Measurements from ENCODE around the gene RPS28. TPM values are rescaled to one million over a fixed set of nuclear protein-coding genes. Genes with fewer than 3 reads are reported as not detected.
"Not testable (repeated sequence)": the region's sequence is repeated elsewhere in the genome, so short reads cannot be mapped to it uniquely, and the experiment has no call there.

The RPS28 gene
- total RNA-seq, 1 experiment from 2014 or later: 255 TPM

DNA sequence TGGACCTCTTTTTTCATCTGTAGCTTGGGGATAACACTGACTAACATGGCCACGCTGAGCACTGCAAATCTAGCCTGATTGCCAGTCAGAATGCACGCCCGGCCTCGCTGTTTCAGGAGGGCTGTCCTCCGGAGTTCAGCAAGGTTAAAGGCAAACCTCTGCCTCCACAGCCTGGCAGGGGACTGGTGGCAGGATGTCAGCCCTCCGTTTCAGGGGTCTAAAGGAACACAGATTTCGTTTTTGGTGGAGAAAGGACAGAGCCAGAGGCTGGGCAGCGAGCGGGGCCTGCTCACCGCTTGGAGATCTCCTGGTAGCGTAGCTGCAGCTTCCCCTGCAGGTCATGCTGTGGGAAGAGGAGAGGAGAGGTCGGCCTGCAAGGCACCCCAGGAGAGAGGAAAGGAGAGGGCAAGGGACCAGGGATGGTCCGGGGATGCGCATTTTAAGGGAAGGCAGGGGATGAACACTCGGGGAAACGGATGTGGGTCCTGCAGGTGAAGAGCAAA lies 681 bp upstream of the RPS28 start:
- DNase-seq (ENCODE audit: low read depth): peak; percentile 49

DNA sequence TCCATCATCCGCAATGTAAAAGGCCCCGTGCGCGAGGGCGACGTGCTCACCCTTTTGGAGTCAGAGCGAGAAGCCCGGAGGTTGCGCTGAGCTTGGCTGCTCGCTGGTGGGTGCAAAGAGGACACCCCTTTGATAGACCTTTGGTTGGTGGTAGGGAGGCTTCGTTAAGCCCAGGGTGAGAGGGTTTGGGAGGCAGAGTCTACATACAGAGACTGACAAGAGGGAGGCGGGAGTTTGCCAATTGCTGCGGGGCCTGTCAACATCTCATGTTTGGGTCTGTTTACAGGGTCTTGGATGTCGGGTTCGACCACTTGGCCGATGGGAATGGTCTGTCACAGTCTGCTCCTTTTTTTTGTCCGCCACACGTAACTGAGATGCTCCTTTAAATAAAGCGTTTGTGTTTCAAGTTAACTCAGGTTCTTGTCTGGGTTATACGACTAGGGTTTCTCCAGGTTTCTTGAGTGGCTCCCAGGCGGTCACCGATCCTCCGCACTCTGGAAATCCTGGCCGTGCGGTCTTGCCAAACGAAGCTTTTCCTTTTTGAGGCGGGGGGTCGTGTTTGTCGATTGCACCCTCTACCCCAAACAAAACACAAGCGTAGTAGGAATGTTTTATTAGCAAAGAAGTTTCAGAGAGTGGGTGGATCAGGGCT lies 816 bp downstream of the RPS28 start:
- DNase-seq (ENCODE audit: low read depth): no peak

DNA sequence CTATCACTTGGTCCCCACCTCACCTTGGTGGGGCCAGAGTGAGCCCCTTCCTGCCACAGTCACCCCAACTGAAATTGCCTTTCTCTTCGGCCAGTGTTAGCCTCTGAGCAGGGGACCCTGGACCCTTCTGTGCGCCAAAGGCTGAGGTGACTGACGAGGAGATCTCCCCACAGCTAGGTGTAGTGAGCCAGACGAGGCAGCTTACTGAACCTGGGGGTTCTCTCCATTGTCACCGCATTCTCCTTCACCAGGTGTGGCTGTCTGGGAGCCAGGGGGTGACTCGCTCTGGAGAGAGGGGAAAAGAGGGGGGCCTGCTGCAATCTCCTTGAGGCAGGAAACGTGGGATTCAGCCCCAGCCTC lies 1.3 kb downstream of the RPS28 start:
- DNase-seq (ENCODE audit: low read depth): no peak

DNA sequence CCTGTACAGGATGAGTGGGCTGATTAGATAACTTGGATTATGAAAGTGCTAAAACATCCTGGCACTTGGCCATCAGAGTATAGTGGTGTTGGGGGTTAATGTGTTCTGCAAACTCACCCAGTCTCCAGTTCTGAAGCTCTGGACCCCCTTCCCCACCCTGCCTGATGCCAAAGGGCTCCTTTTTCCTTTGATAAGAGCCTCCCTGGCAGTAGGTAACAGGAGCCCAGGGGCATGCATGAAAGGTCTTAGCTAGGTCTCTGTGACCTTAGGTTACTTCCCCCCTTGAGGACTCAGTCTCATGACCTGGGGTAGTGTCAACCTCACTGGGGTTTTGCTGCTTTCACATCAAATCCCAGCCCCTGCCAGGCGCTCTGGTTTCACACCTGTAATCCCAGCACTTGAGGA lies 2.5 kb downstream of the RPS28 start:
- DNase-seq (ENCODE audit: low read depth): no peak

DNA sequence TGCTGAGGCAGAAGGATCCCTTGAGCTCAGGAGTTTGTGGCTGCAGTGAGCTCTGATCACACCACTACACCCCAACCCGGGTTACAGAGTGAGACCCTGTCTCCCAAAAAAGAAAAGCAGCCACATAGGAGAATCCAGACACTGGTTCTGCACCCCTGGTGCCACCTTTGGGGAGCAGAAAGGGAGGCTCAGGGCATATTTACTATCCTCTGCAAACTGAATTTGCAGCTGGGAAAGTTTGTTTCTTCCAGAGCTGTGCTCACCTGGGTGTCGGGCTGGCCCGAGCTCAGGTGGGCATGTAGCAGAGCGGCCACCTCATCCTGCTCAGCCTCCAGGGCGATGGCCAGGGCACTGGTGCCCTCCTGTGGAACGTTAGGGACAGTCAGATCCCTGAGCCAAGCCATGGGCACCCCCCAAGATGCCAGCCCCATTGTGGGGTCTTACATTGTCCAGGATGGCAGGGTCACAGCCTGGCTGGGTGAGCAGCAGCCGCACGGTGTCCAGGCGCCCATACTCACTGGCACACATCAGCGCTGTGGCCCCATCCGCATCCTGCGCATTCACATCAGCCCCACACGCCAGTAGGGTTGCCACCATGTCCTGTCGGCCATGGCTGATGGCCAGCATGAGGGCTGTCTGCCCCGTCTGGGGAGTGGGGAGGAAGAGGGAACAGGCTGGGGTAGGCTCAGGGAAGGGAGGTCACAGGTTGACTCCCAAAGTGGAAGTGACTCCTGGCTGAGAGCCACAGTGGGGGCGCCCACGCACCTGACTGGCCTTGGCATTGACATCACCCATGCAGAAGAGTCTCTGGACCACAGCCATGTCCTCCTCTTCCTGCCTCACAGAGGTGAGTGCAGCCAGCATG lies 3.1 kb downstream of the RPS28 start:
- DNase-seq (ENCODE audit: low read depth): no peak

DNA sequence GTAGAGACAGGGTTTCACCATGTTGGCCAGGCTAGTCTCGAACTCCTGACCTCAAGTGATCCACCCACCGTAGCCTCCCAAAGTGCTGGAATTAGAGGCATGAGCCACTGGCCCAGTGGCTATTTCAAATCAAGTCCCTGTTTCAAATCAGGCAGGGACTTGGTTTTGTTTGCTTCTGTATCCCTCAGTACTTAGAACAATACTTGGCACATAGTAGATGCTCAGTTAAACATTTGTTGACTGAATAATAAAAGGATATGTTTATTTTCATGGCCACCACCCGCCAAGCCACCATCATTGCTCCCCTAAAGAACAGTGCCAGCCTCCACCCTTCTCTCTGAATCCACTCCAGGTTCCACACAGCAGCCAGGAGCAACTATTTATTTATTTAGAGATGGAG lies 4.2 kb downstream of the RPS28 start:
- no peak for DNase-seq (ENCODE audit: low read depth)

DNA sequence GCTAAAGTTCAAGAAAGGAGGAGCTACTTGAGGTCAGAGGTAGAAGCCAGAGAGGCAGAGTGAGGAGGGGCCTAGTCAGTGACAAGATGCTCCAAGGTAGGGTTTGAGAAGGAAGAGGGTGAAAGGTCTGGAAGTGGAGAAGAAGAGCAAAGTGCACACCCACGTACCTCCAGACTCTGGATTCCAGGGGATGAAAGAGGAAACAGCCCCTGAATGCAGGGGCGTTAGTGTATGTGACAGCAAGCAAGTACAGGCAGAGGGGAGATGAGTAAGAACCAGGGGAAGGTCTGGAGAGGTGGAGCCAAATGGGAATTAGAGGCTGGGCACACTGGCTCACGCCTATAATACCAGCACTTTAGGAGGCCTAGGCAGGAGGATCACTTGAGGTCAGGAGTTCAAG lies 8.7 kb downstream of the RPS28 start:
- no peak for DNase-seq (ENCODE audit: low read depth)

DNA sequence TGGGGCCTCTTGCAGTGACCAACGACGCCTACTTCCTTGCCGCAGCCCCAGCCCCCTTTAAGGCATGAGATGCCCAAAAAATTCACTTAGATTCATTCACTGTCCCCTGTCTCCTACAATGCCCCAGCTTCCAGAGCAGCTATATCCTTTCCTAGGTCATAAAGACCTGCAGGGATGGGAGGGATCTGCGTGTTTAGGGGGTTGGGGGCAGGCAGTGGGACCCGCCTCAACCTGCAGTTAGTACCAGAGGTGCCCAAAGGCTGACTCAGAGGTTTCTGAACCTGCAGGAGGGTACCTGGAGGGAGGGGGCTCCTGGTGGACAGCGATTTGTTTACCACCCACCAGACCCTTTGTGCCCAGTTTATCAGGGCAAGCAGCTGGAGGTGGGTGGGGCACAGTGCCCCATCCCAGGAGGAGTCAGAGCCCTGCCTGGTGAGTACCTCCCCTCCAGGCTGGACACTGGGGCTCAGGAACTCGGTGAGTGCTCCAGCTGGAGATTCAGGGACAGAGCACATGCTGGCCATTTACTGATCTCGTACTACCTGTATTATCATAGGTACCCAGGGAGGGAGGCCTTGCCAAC lies 10.1 kb downstream of the RPS28 start:
- DNase-seq (ENCODE audit: low read depth): no peak

DNA sequence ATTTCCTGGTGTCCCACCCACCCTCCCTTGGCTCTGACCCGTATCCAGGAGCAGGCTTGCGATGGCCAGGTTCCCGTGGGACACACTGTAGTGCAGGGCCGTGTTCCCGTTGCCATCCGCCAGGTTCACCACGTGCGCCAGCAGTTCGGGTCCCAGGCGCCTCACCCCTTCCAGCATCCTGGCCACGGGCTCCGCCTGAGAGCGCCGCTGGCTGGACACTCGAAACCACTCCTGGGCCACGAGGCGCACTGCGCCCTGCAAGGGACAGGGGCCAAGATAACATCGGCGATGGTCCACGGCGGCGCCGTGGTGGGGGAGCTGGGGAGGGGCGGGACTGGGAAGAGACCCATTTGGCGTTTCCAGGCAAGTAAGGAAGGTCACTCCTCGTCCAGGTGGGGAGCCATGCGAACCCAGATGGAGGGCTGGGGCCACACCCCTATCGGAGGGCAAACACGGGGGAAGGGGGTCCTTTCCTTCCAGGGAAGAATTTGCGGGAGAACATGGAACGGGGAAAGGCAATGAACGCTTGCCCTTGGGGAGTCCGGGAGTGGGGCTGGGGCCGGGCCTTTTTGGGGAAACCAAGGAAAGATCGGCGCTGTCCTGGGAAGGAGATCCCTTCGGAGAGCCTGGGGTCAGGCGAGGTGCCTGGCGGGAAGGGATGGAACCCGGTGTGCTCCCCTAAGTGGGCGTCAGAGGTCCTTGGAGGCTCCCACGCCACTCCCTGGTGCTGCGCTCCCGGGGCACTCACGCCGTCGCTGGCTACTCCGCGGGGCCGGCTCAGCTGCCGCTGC lies 11.9 kb downstream of the RPS28 start:
- no peak for DNase-seq (ENCODE audit: low read depth)

DNA sequence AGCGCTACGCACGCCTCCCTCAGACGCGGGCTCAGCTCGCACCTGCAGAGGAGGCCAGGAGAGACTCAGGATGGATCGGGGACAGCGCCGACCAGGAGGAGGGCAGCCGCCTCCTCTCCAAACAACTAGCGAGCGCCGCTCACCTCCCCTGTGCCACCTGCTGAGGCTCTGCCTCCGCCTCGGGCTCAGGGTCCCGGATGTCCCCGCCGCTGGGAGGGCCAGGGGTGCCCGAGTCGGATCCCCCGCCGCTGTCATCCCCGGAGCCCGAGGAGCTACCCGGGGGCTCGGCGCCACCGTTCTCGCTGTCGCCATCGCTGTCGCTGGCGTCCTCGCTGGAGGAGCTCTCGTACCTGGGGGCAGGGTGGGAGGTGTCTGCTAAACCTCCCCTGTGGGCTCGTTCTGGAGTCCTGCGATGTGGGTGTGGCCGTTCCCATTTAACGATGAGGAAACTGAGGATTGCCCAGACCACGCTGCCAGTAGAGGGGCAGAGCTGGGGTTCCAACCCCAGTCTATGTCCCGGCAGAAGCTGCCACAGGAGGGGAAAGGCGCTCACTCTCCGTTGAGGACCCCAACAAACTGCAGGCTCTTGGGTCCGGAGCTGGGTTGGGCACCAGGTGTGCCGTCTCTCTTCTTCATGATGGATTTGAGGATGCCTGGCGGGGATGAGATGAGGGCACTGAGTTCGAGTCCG lies 12.6 kb downstream of the RPS28 start:
- DNase-seq (ENCODE audit: low read depth): no peak

DNA sequence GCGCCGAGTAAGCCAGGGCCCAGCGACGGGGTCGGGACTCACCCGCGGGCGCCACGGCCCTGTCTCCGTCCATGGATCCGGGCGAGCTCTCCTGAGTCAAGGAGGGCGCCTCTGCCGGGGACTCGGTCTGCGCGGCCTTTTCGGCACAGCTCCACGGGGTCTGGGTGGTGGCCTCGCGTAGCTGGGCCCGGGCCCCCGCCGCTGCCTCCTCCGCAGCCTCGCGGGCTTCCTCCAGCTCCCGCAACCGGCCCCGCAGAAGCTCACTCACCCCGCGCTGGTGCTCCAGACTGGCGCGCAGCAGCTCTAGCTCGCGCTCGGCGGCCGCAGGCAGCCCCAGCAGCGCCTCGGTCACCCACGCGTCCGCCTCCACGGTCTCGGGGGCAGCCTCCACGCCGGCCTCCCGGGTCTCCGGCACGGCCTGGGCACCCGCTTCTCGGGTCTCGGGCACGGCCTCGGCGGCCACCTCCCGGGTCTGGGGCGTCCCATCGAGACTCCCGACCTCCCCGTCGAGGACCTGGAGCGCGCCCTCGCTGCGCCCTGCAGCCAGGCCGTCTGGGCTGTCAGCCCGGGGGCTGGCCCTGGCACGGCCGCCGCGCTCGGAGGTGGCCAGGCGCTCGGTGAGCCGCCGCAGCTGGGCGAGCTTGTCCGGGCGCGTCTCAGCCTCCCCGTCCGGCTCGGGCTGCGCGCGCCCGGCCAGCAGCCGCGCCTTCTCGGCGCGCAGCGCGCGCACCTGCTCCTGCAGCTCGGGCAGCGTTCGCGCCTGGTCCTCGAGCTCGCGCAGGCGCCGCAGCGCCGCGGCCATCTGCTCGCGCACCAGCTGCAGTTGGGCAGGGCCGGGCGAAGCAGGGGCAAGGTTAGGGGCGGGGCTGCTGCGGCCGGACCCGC lies 13.4 kb downstream of the RPS28 start:
- DNase-seq (ENCODE audit: low read depth): peak; percentile 49

DNA sequence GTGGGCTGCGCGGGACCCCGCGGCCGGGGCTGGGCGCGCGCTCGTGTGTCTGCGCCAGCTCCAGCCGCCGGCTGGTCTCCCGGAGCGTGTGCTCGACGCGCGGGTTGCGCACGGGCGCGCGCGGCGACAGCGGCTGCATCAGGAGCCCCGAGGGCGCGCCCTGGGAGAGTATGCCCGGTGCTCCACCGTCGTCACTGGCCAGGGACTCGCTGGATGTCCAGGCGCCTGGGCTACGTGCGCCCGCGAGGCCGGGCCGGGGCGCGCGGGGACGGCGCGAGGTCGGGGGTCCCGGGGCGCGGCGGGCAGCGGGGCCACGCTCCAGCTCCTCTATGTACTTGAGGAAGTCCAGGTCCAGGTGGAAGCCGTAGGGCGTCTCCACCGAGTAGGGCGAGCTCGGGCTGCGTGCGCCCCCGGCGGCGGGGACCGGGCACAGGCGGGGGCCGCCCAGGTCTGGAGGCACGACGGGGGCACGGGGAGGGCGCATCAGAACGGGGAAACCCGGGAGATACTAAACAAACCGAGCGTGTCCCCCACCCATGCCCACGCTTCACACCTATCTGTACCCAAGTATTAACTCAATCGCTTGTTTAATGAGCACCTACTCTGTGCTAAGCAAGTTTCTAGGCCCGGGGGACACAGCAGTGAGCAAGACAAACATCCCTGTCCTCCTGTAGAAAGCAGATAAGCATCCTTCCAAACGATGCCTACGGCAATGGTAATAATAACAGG lies 14.2 kb downstream of the RPS28 start:
- DNase-seq (ENCODE audit: low read depth): no peak

DNA sequence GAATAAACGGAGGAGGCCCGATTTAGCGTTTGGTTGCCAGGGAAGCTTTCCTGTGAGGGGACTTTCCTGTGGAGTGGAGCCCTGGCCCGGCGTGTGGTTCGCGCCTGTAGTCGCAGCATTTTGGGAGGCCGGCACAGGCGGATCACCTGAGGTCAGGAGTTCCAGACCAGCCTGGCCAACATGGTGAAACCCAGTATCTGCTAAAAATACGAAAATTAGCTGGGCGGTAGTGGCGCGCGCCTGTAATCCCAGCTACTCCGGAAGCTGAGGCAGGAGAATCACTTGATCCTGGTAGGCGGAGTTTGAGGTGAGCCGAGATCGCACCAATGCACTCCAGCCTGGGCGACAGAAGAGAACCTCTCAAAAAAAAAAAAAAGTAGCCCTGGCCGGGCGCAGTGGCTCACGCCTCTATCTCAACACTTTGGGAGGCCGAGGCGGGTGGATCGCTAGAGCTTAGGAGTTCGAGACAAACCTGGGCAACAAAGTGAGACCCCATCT lies 14.8 kb downstream of the RPS28 start:
- DNase-seq (ENCODE audit: low read depth): no peak

DNA sequence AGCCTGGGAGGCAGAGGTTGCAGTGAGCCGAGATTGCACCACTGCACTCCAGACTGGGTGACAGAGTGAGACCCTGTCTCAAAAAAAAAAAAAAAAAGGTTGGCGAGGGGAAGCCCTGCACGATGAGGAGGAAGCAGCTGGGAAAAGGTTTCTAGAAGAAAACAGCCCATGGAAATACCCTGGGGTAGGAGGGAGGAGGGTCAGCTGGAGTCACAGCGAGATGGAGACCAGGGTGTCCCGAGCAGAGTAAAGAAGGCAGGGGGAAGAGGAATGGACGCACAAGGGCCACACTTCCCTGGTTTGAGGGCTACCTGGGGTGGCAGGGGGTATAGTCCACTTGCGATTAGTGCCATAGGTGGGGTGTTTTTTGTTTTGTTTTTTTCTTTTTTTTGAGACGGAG lies 15.4 kb downstream of the RPS28 start:
- DNase-seq (ENCODE audit: low read depth): no peak

DNA sequence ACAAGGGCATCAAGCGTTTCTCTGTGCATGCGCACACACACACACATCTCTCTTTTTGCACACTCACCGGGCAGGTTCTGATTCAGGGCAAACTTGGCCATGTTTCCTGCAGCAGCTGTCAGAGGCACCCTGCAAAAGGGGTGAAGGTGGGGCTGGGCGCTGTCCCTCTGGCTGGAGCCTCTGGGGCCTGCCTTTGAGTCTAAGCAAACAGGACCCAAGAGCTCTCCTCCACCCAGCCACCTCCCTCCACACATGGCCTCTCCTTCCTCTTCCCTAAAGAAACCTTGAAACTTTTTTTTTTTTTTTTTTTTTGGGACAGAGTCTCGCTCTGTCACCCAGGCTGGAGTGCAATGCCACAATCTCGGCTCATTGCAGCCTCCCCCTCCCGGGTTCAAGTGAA lies 16.4 kb downstream of the RPS28 start:
- DNase-seq (ENCODE audit: low read depth): no peak

DNA sequence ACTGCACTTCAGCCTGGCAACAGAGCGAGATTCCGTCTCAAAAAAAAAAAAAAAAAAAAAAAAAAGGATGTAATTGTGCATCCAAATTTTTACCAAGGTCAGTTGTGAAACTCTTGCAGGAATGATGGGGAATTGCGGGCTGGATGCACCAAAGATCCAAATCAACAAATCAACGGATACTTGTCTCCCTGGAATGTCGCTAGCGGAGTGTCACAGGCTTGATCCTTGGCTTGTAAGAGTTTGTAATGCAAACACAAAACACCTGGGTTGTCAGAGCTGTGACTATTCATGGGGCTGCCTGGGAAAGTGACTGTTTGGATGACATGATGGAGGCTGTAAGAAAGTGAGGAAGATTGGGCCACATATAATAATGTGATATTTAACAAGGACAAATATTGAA lies 17.5 kb downstream of the RPS28 start:
- DNase-seq (ENCODE audit: low read depth): no peak

DNA sequence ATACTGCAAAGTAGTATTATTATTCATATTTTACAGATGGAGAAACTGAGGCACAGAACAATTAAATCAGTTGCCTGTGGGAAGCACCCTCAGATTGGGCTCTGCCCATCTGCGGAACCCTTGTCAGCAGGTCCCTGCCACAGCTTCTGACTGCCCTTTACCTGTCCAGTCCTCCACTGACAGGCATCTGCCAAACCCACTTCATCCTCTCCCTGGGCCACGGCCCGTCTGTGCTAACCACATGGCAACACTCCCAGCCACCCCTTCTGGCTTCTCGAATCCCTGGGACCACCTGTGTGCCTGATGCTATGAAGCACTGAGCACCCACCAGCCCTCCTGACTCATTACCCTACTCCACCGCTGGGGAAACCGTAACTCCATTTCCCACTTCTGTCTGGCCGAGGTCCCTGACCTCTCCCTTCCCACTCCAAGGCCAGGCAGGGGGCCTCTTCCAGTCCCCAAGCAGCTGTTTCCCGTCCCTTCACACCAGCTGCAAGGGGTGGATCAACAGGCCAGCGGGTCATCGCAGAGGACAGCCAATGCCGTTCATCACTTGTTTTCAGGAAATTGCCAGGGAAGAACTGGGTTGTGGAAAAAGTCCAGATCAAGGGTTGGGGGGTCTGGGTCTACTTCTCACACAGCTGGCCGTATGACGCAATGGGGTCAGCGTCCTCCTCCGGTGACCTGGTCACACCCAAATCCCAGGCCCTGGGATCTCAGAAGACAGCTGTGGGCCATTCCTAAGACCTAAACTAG lies 19.2 kb downstream of the RPS28 start:
- DNase-seq (ENCODE audit: low read depth): no peak

DNA sequence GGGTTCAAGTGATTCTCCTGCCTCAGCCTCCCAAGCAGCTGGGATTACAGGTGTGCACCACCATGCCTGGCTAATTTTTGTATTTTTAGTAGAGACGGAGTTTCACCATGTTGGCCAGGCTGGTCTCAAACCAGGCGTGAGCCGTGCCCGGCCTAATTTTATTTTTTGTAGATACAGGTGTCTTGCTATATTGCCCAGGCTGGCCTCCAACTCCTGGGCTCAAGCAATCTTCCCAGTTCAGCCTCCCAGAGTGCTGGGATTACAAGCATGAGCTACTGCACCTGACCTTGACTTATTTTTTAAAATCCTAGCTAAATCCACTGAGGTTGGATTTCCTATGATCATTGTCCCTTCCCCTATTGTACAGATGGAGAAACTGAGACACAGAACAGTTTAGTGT lies 20.2 kb downstream of the RPS28 start:
- not testable (repeated sequence) for DNase-seq (ENCODE audit: low read depth)

DNA sequence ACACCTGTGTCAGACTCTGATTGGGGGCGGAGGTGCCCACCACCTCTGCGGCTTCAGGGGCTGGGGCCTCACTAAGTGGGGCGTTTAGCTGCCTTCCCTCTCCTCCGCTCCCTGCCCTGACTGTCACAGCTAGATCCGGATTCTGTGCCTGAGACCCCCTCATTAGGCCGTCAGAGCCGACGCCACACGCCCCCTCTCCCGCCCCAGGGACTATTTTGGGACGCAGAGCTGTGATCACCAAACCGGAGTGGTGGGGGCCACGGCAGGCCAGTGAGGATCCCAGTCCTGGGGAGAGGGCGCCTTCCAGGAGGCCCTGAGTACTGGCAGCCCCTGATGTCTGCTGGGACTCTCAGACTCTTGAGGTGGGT lies 21.0 kb downstream of the RPS28 start:
- DNase-seq (ENCODE audit: low read depth): no peak

All from RPMI7951 (cell line).